Breast epithelium (tissue), 4 donors: ENCODE data around the gene TNFSF10. TPM values are rescaled to one million over a fixed set of nuclear protein-coding genes. Genes with fewer than 3 reads are reported as not detected.

ENCODE experiments used
- DNase-seq, 2 donors: peaks; one replicate each; pipeline ENCODE4 v3.0.0-alpha.2; 2019; ENCODE audit warnings: low spot score in 2 of 2
- H3K27ac ChIP-seq, 2 donors: fragments of 200-600 bp; sonication (generic) in 1 of 2; one replicate each; pipeline ENCODE4 v1.5.1; 2016 to 2019; ENCODE audit warnings: mild to moderate bottlenecking in 1 of 2
- H3K27me3 ChIP-seq, 2 donors: fragments of 200-600 bp; sonication (generic) in 1 of 2; one replicate each; pipeline versions ENCODE4 v1.5.1 to v1.6.0; 2017 to 2019; ENCODE audit warnings: control low read depth in 1 of 2, mild to moderate bottlenecking in 1 of 2
- H3K36me3 ChIP-seq: fragments of 200-600 bp; one replicate; pipeline ENCODE4 v1.5.1; 2019
- H3K4me1 ChIP-seq, 2 donors: fragments of 200-600 bp; sonication (generic); one replicate each; pipeline ENCODE4 v1.5.1; 2016 to 2019; ENCODE audit warnings: control low read depth in 1 of 2
- H3K4me3 ChIP-seq, 3 donors: fragments of 200-600 bp; sonication (generic); 1 replicate in 2 of 3; 2 replicates in 1 of 3; pipeline ENCODE4 v1.5.1; 2016 to 2019; ENCODE audit warnings: mild to moderate bottlenecking in 3 of 3, moderate library complexity in 2 of 3
- H3K9me3 ChIP-seq, 2 donors: fragments of 200-600 bp; sonication (generic) in 1 of 2; one replicate each; pipeline ENCODE4 v1.5.1; 2016 to 2019; ENCODE audit warnings: control low read depth in 1 of 2
- CTCF ChIP-seq, 3 donors: fragments of 450-650 bp; IDR thresholded peaks; one replicate each; pipeline ENCODE4 v1.5.1; 2016 to 2017; ENCODE audit warnings: antibody characterized with exemption in 3 of 3, mild to moderate bottlenecking in 3 of 3, moderate library complexity in 3 of 3
- POLR2A ChIP-seq: fragments of 450-650 bp; IDR thresholded peaks from one replicate; pipeline ENCODE4 v1.6.1; 2016; ENCODE audit warnings: antibody characterized with exemption, mild to moderate bottlenecking, moderate library complexity
- POLR2AphosphoS5 ChIP-seq, 3 donors: sonication (generic); formaldehyde crosslinking; IDR thresholded peaks; one replicate each; pipeline ENCODE4 v1.6.1; 2017; ENCODE audit warnings: antibody characterized with exemption in 3 of 3
- intact Hi-C: fragments of 100-400 bp; cut with DNase I; formaldehyde crosslinking; loops from one replicate; pipeline ENCODE4 v1.15.1; 2023; ENCODE audit warnings: low total_unique reads
- total RNA-seq, 3 donors: library from RNA; depleted of rRNA; stranded (reverse); fragments of >200 nt; gene quantifications; one replicate each; pipeline ENCODE4 v1.1.0, GENCODE V29; 2016

TNFSF10 gene
- total RNA-seq, 3 donors from 2014 or later: 37.0 to 294 (median 155) TPM

GRCh38 chr3:172478116-172478515 is 45.1 kb downstream of the TNFSF10 start:
- TF ChIP-seq CTCF (IDR thresholded peaks at IDR 0.05): no peak
- no peak for TF ChIP-seq POLR2A
- no peak for TF ChIP-seq POLR2AphosphoS5 (IDR thresholded peaks at IDR 0.05)
- H3K27me3 ChIP-seq: no peaks in the 10 kb centered on the region
- intact Hi-C loops: no loop called here
- H3K4me3 ChIP-seq: no peak overlapping the region
- no peaks in the 10 kb centered on the region for H3K4me1 ChIP-seq
- DNase-seq: no peak
- H3K27ac ChIP-seq: no peak overlapping the region
- H3K36me3 ChIP-seq: no peaks in the 10 kb centered on the region
- no peaks in the 10 kb centered on the region for H3K9me3 ChIP-seq

GRCh38 chr3:172476347-172476746 is 46.9 kb downstream of the TNFSF10 start:
- TF ChIP-seq CTCF (IDR thresholded peaks at IDR 0.05) (no peak), POLR2A (no peak), POLR2AphosphoS5 (IDR thresholded peaks at IDR 0.05) (no peak)
- H3K4me3 ChIP-seq: peak overlapping the region; percentile 33 to 65 (median 49)
- no peak for DNase-seq
- H3K4me1 ChIP-seq: no peaks in the 10 kb centered on the region
- H3K36me3 ChIP-seq: no peaks in the 10 kb centered on the region
- no peaks in the 10 kb centered on the region for H3K27me3 ChIP-seq
- H3K9me3 ChIP-seq: no peaks in the 10 kb centered on the region
- intact Hi-C loops: no loop called here
- H3K27ac ChIP-seq: no peak overlapping the region

- Histone ChIP-seq H3K27ac (no peak overlapping the region), H3K9me3 (no peaks in the 10 kb centered on the region)
Observed at GRCh38 chr3:172475703-172476102, 47.5 kb downstream of the TNFSF10 start.

GRCh38 chr3:172471903-172472302 is 51.3 kb downstream of the TNFSF10 start:
- intact Hi-C loops: no loop called here
- no peak for TF ChIP-seq CTCF (IDR thresholded peaks at IDR 0.05)
- TF ChIP-seq POLR2AphosphoS5 (IDR thresholded peaks at IDR 0.05): no peak
- TF ChIP-seq POLR2A: no peak
- H3K27ac ChIP-seq: no peak overlapping the region

More at GRCh38 chr3:172475703-172476102, 47.5 kb downstream of the TNFSF10 start:
- Histone ChIP-seq H3K4me1 (no peaks in the 10 kb centered on the region), H3K36me3 (no peaks in the 10 kb centered on the region), H3K4me3 (no peak overlapping the region), H3K27me3 (no peaks in the 10 kb centered on the region)
- no peak for DNase-seq
- no peak for TF ChIP-seq POLR2A
- TF ChIP-seq CTCF (IDR thresholded peaks at IDR 0.05): no peak
- no peak for TF ChIP-seq POLR2AphosphoS5 (IDR thresholded peaks at IDR 0.05)
- intact Hi-C loops: no loop called here

GRCh38 chr3:172470588-172470987 is 52.6 kb downstream of the TNFSF10 start:
- no peak for DNase-seq
- Histone ChIP-seq H3K9me3 (no peaks in the 10 kb centered on the region), H3K27ac (no peak overlapping the region), H3K4me1 (no peaks in the 10 kb centered on the region), H3K36me3 (no peaks in the 10 kb centered on the region), H3K27me3 (no peaks in the 10 kb centered on the region), H3K4me3 (no peak overlapping the region)
- TF ChIP-seq POLR2A: no peak
- no peak for TF ChIP-seq CTCF (IDR thresholded peaks at IDR 0.05)
- TF ChIP-seq POLR2AphosphoS5 (IDR thresholded peaks at IDR 0.05): no peak
- intact Hi-C loops: no loop called here

More at GRCh38 chr3:172471903-172472302, 51.3 kb downstream of the TNFSF10 start:
- no peaks in the 10 kb centered on the region for H3K4me1 ChIP-seq
- DNase-seq: no peak
- H3K4me3 ChIP-seq: no peak overlapping the region
- no peaks in the 10 kb centered on the region for H3K9me3 ChIP-seq
- H3K27me3 ChIP-seq: no peaks in the 10 kb centered on the region
- no peaks in the 10 kb centered on the region for H3K36me3 ChIP-seq
